ENCODE data around the gene MVP. TPM values are rescaled to one million over a fixed set of nuclear protein-coding genes. Genes with fewer than 3 reads are reported as not detected.
A peak's percentile ranks its signal among the peaks of the same experiment; 100 is the strongest.

The MVP gene
- total RNA-seq, 4 donors from 2014 or later, result 101 to 156 (median 123) TPM

GRCh38 chr16:29875206-29875605 lies 54.9 kb downstream of the MVP start:
- no peak for TF ChIP-seq POLR2A (IDR thresholded peaks at IDR 0.05; ENCODE audit: low read depth)
- TF ChIP-seq POLR2AphosphoS5 (IDR thresholded peaks at IDR 0.05), result no peak
- TF ChIP-seq EP300 (IDR thresholded peaks at IDR 0.05), result no peak
- TF ChIP-seq CTCF (IDR thresholded peaks at IDR 0.05), result no peak
- no peak overlapping the region for H3K27ac ChIP-seq (replicated peaks in 1 of 4)
- intact Hi-C loops (cut with DNase I), result no loop called here
- no peaks in the 10 kb centered on the region for H3K36me3 ChIP-seq
- H3K4me3 ChIP-seq, result no peak overlapping the region
- peaks cover 0 to 68% (median 23%) of the 10 kb centered on the region in 4 donors for H3K27me3 ChIP-seq
- peaks cover 0 to 4% (median 0%) of the 10 kb centered on the region in 4 donors for H3K9me3 ChIP-seq
- WGBS, result 86% methylated on average over 1 of the region's 6 CpGs
- H3K4me1 ChIP-seq, result peaks cover 0 to 16% (median 8%) of the 10 kb centered on the region in 4 donors
- DNase-seq (ENCODE audit: extremely low spot score), result no peak

GRCh38 chr16:29876217-29876593 lies 55.9 kb downstream of the MVP start:
- Histone ChIP-seq H3K4me1 (peaks cover 0 to 16% (median 8%) of the 10 kb centered on the region in 4 donors), H3K4me3 (peak overlapping the region; percentile 9 to 31 (median 21)), H3K27me3 (peaks cover 0 to 73% (median 23%) of the 10 kb centered on the region in 4 donors), H3K9me3 (peaks cover 0 to 4% (median 0%) of the 10 kb centered on the region in 4 donors), H3K27ac (replicated peaks in 1 of 4) (no peak overlapping the region), H3K36me3 (no peaks in the 10 kb centered on the region)
- no peak for DNase-seq (ENCODE audit: extremely low spot score)
- WGBS, result 20% methylated on average over 18 of the region's 18 CpGs
- TF ChIP-seq EP300 (IDR thresholded peaks at IDR 0.05), result no peak
- TF ChIP-seq POLR2AphosphoS5 (IDR thresholded peaks at IDR 0.05), result no peak
- intact Hi-C loops (cut with DNase I), result no loop called here

- WGBS, result 6% methylated on average over 17 of the region's 45 CpGs
- intact Hi-C loops (cut with DNase I), result no loop called here
Measured at GRCh38 chr16:29876594-29877249, 56.5 kb downstream of the MVP start.

GRCh38 chr16:29877266-29877961 lies 57.2 kb downstream of the MVP start:
- Histone ChIP-seq H3K27ac (replicated peaks in 1 of 4) (no peak overlapping the region), H3K36me3 (no peaks in the 10 kb centered on the region), H3K4me3 (peak overlapping the region in 1 of 4 donors; percentile 31), H3K27me3 (peaks cover 0 to 69% (median 23%) of the 10 kb centered on the region in 4 donors), H3K9me3 (peaks cover 0 to 4% (median 0%) of the 10 kb centered on the region in 4 donors), H3K4me1 (peaks cover 0 to 16% (median 8%) of the 10 kb centered on the region in 4 donors)
- DNase-seq (ENCODE audit: extremely low spot score), result no peak
- TF ChIP-seq POLR2A (IDR thresholded peaks at IDR 0.05; ENCODE audit: low read depth) (no peak), POLR2AphosphoS5 (IDR thresholded peaks at IDR 0.05) (no peak), CTCF (IDR thresholded peaks at IDR 0.05) (no peak), EP300 (IDR thresholded peaks at IDR 0.05) (no peak)
- intact Hi-C loops (cut with DNase I), result no loop called here
- 18% methylated on average over 11 of the region's 28 CpGs for WGBS

More at GRCh38 chr16:29876594-29877249, 56.5 kb downstream of the MVP start:
- no peak overlapping the region for H3K27ac ChIP-seq (replicated peaks in 1 of 4)
- no peaks in the 10 kb centered on the region for H3K36me3 ChIP-seq
- H3K27me3 ChIP-seq, result peaks cover 0 to 73% (median 23%) of the 10 kb centered on the region in 4 donors
- peak overlapping the region; percentile 9 to 31 (median 21) for H3K4me3 ChIP-seq
- DNase-seq (ENCODE audit: extremely low spot score), result no peak
- TF ChIP-seq EP300 (IDR thresholded peaks at IDR 0.05), result no peak
- no peak for TF ChIP-seq POLR2AphosphoS5 (IDR thresholded peaks at IDR 0.05)
- TF ChIP-seq POLR2A (IDR thresholded peaks at IDR 0.05; ENCODE audit: low read depth), result no peak
- TF ChIP-seq CTCF (IDR thresholded peaks at IDR 0.05), result no peak
- H3K4me1 ChIP-seq, result peaks cover 0 to 16% (median 8%) of the 10 kb centered on the region in 4 donors
- peaks cover 0 to 4% (median 0%) of the 10 kb centered on the region in 4 donors for H3K9me3 ChIP-seq

GRCh38 chr16:29878172-29878571 lies 57.9 kb downstream of the MVP start:
- WGBS, result 85% methylated on average over 14 of the region's 14 CpGs
- intact Hi-C loops (cut with DNase I), result no loop called here
- no peak overlapping the region for H3K27ac ChIP-seq (replicated peaks in 1 of 4)

More at GRCh38 chr16:29878172-29878571, 57.9 kb downstream of the MVP start:
- no peak for DNase-seq (ENCODE audit: extremely low spot score)
- H3K4me3 ChIP-seq, result no peak overlapping the region
- H3K27me3 ChIP-seq, result peaks cover 0 to 62% (median 23%) of the 10 kb centered on the region in 4 donors
- peaks cover 0 to 16% (median 8%) of the 10 kb centered on the region in 4 donors for H3K4me1 ChIP-seq
- no peaks in the 10 kb centered on the region for H3K36me3 ChIP-seq
- H3K9me3 ChIP-seq, result peaks cover 0 to 4% (median 0%) of the 10 kb centered on the region in 4 donors
- TF ChIP-seq POLR2AphosphoS5 (IDR thresholded peaks at IDR 0.05), result no peak
- no peak for TF ChIP-seq EP300 (IDR thresholded peaks at IDR 0.05)
- no peak for TF ChIP-seq POLR2A (IDR thresholded peaks at IDR 0.05; ENCODE audit: low read depth)
- no peak for TF ChIP-seq CTCF (IDR thresholded peaks at IDR 0.05)
